Hematopoietic multipotent progenitor cell treated with erythropoietin and hydrocortisone succinate and interleukin-3 and kit ligand, for 17 days (in vitro differentiated cells): ENCODE measurements around the gene AMBP.
A peak's percentile ranks its signal among the peaks of the same experiment; 100 is the strongest.

Experiments used
- DNase-seq: peaks from one replicate; pipeline ENCODE4 v3.0.0-alpha.2; 2015; ENCODE audit warnings: low spot score

AMBP gene

DNA sequence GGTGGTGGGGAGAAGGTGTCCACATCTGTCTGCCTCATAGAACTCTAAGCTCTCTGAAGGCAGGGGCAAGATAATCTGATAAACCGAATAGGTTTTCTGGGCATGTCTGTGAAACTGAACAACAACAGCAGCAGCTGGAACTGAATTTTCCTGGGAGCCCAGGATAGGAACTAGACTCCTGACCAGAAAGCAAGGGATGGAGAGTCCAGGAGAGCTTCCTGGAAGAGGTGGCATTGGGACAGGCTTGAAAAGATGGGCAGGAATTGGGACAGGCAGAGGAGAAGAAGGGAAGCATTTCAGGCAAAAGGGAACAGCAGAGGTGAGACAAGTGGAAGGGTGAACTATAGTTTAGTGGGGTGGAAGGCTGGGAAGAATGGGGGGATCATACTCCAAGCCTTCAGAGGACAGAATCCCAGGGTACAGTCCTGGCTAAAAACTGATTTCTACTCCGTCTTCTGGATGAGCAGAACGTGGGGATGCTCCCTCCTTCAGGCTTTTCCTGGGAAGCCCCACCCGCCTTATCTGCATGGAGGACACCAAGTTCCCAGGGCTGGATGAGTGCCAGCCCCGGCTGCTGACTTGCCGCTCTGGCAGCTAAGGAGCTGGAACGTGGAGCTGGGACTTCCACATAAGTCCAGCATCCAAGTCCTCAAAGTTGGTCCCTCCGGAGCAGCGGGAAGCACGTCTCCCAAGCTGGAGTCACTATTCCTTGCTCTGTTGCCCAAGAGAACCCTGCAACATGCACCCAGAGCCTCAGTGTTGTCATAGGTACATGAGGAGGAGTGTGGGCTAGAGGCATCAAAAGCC lies 34.9 kb upstream of the AMBP start:
- no peak for DNase-seq

DNA sequence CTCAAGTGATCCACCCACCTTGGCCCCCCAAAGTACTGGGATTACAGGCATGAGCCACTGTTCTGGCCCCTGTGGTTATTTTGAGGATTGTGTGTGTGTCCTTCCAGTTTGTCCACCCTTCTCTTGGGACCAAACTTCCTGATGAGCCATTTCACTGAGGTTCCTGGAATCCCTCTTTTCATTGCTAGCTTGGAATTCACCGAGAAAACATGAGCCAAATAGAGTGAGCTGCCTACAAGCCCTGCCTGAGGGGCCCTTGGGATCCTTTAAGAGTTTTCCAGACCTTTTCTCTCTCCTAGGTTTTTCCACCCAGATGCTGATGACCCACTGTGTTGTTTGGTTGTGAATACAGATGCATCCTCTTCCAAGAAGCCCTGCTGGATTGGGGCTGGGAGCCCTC lies 34.2 kb upstream of the AMBP start:
- no peak for DNase-seq

DNA sequence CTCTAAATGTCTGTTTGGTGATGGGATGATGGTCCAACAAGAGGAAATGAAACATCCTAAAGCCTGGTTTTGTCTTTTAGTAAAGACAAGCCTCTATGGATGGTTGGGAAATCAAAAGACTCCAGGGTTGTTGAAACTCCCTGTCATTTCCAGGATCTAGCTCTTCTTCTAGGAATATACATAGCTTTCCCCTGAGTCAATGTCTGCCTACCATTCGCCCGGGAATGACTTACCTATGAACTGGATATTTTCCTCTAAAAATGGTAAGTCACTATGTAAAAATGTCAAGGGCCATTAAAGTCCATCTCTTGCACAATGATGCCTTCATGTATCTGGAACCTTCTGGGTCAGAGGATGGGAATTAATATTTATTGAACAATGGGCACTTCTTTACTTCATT lies 32.1 kb upstream of the AMBP start:
- DNase-seq: no peak

DNA sequence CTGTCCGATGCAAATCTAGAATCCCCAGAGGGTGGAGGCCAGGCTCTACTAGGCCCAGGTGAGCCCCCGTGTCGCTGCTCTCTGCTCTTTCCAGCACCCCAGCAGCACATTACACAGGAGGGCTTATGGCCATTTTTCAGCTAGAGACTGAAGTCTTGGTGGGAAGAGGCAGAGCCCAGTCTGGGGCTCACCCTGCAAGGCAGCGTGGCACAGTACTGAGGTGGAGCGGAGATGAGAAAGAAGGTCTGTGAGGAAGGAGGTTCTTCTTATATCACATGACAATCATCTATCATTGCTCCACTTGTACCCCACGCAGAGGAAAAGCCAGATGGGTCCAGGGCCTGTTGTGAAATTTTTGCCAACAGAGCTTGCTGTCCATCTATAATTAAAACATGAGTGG lies 31.0 kb upstream of the AMBP start:
- DNase-seq: no peak

DNA sequence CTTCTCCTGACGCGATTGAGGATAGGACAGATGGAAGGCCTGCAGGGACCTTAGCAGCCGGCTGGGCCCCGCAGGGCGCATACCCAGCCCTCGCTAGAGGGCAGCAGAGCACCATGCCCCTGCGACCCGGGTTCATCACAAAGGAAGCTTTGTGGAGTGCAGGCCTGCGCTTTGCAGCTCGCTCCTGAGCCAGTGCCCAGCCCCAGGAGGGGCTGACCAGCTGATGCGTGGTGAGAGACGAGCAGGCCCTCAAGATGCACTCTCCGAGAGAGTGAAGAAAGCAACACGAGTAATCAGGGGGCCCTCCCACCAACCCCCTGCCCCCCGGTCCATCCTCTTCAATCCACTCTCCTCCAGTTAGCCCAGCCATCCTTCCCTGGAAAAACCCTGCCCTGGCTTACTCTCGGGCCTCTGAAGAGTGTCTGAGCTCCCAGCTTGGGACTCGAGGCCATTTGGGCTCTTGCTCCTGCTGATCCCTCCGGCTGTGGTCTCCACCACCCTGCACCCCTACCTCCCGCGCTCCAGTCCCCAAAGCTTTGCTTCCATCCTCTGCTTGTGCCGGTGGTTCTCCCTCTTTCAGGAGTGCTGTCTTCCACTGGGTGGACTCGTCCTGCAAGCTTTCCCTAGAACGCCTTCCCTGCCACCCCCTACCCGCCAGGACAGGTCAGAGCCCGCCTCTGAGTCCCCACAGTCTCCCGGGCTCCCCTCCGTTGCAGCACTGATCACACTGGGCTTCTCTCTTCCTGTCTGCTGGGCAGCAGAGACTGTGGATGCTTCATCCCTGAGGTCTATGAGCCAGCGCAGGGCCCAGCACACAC lies 30.1 kb upstream of the AMBP start:
- DNase-seq: peak; percentile 13

DNA sequence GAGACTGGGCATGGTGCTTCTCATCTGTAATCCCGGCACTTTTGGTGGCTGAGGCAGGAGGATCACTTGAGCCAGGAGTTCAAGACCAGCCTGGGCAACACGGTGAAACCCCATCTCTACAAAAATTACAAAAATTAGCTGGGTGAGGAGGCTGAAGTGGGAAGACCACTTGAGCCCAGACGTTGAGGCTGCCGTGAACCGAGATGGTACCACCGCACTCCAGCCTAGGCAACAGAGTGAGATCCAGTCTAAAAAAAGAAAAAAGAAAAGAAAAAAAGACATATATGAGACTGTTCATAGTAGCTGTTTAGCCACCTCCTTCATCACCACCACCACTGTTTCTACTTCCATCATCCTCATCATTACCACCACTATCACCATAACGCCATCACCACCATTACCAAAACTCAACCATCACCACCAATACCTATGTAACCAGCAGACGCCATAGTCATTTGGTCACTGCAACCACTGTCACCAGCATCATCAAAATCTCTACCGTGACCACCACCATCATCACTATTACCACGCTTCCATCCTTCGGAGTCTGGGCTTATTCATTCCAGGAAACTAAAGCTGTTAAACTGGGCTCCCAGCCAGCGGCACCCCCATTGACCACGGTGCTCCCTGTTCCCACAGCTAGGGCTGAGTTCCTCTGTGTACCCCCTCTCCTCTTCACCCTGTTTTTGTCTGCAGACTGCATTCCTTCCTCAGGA lies 29.3 kb upstream of the AMBP start:
- DNase-seq: no peak

DNA sequence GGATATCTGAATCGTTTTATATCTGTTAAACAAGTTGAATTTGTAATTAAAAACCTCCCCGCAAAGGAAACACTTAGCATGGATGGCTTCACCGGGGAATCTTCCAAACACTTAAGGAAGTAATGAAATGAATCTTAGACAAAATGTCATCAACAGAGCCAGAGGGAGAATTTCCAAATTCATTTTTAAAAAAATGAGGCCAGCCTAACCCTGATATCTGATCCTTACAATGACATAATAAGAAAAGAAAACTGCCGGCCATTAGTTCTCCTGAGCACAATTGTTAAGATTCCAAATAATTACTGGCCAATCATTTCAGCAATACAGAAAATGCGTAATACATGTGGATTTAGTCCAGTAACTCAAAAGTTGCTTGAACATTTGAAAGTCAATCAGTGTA lies 27.1 kb upstream of the AMBP start:
- DNase-seq: no peak

DNA sequence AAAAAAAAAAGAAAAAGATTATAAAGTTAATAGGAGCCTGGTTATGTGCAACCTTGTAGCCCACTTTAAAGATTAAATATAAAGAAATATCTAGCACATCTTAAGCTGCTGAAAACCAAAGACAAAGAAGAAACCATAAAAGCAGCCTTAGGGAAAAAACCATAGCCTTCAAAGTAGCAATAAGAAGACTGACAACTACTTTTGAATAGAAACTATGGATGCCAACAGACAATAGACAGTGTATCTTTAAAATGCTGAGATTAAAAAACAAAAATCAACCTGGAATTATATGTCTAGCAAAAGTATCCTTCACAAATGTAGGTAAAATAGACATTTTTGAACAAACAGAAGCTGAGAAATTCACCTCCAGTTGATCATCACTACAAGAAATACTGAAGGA lies 24.4 kb upstream of the AMBP start:
- DNase-seq: no peak

DNA sequence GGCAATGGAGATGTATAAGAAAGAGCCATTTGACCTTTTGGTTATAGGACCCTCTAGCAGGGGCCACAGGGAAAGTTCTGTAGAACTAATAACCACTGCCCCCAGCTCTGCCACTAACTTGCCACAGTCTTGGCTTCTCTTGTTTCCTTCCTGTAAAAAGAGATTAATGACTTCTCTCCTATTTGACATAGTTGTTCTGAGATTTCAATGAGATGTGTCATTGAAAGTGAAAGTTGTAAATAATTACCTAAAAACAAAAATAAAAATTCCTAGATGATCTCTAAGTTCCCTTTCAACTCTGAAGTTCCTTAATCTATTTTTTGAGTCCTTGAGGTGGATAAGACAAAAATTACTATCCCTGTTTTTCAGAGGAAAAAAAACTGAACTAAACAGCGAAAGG lies 22.4 kb upstream of the AMBP start:
- no peak for DNase-seq

DNA sequence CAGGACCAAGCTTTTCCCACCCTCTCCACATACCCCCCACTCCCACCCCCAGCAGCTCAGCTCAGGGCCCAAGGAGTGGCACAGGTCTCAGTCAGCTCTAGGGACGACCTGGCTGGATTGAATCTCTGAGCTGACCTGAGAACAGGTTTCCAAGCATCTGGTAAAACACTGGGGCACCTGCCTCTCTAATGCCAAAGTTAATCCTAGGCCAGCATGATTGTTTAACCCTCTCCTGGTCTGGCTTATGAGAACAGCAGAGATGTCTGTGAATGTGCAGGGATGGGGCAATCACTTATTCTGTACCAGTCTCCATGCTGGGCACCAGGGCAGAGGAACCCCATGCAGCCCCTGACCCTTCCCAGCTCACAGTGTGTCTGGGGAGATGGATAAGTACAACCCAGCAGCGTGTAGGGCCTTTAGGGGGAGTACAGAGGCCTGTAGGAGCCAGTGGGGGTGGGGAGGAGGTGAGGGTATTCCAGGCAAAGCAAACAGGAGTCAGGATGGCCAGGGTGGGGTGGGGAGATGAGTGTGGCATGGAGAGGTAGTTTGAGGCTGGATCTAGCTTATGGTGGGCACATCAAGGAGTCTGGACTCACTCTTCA lies 21.7 kb upstream of the AMBP start:
- DNase-seq: no peak

DNA sequence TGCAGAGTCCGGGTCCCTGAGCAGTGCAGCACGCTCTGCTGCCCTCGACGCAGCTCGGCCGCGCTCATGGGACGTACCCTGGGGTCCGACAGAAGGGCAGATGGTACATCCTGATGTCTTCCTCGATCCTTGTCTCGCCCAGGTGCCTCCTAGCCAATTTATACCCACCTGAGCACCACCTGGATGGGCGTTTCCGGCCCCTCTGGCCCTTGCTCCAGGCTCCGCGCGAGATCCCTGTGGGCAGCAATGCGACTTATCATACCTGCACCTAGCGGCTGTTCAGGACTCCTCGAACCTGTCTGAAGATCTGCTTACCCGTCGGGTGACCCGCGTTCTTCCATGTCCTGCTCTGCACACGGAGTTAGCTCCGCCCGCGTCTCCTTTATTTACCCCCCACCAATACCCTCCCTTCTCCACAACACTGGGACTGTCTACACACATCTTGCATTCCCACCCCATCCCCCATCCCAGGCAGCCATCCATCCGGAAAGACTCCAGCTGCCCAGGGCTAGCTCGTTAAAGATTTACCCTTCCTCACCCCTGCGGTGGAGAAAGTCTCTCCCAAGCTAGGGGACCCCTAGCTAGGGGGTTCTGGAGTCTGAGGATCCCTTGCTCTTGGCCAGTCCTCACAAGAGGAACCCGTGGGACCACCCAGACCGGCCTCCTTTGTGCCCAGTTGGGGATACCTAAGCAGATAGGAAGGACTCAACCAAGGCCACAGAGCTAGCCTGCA lies 21.0 kb upstream of the AMBP start, which contains the start of gene KIF12:
KIF12 (minus strand) TSS at position 357 of the 733 bp plus-strand sequence; CDS start at position 341, 16 bp downstream.
- no peak for DNase-seq

DNA sequence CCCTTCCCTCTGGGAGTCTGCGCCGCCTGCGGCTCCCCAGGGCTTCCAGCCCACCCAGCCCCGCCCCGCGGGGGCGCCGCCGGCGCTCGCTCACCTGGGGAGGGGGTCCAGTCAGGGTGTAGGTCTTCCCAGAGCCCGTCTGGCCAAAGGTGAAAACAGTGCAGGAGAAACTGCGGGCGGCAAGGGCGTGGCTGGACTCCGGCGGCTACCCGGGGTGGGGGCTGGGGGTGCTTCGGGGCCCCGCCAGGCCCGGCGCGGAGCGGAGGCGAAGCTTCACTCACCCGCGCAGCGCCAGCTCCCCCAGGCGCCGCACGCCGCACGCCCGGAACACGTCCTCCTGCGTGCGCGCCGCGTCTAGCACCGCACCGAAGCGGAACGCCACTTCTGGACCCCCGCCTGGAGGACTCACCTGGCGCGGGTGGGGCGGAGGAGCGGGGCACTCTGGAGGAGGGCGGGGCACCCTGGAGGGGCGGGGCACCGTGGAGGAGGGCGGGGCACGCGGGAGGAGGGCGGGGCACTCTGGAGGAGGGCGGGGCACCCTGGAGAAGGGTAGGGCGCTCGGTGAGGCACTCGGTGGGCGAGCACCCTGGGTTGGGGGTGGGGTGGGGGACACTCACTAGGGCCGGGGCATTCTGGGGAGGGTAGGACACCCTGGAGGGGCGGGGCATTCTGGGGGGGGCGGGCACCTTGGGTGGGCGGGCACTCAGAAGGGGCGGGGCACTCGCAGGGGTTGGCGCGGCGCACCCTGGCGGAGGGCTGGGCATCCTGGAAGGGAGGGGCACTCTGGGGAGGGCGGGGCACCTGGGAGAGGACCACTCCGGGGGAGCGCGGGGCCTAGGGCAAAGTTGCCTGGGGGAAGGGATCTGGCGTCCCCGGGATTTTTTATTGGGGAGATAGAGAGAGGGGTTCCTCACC lies 20.2 kb upstream of the AMBP start:
- DNase-seq: peak; percentile 34

DNA sequence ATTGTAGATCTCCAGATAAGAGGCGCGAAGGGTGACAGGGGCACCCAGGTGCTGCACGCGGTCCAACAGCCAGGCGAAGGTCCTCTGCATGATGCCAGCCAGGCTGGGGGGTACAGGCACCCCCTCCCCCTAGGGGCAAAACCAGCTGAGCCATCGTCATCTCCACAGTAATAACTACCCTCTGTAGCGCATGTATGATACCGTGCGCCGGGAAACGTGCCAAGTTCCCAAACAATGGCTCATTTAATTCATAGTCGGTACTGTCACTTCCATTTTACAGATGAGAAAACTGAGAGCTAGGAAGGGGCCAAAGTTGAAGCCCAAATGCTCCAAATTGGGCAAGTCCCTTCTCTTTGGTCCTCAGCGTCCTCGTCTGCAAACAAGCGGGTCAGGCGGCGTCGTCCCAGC lies 19.5 kb upstream of the AMBP start:
- DNase-seq: no peak

DNA sequence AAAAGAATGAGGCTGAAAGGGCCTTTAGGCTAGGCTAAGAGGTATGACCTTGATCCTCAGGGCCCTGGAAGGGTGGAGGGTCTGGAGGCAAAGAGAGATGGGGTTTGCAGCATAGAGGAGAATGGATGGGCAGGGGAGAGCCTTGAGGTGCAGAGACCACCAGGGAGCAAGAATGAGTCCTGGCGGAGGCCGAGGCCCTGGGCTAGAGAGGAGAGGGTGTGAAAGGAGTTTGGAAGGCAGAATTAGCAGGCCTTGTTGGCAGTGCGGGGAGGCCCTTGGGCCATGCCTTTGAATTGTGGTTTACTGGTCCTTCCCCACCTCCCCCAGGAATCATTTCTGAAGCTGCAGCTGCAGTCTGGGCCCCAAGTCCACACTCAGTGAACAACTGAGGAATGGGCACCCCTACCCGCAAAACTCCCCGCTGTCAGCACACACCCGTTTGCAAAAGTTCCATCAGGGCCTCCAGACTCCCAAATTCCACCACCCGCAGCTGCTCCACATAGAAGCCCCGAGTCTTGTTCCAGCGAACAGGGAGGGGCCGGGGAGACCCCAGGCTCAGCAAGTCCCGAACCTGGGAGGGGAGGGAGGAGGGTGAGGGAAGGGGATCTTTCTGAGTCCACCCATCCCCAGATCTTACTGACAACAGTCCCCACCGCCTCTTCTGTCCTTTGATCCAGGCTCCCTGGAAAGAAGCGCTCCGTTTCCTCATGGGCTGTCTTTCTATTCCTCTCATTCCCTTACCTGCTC lies 18.9 kb upstream of the AMBP start:
- no peak for DNase-seq

DNA sequence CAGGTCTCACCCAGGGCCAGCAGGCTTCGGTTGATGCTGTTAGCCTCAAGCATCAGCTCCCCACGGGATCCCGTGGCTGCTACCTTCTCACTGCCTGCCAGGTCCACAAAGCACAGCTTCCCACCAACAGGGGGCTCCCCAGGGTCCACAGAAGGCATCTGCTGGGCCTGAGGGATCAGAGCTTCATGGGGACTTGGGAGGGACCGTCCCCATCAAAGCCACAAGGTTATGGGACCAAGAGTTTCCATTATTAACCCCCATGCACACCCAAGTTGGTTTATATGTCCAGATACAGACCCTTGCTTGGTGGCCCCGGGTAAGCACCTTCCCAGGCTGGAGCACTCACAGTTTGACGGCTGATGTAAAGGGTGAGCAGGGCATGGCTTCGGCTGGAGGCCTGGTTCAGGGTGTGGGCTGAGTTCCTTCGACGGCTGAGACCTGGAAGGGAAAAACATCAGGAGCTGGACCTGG lies 18.0 kb upstream of the AMBP start:
- DNase-seq: no peak

DNA sequence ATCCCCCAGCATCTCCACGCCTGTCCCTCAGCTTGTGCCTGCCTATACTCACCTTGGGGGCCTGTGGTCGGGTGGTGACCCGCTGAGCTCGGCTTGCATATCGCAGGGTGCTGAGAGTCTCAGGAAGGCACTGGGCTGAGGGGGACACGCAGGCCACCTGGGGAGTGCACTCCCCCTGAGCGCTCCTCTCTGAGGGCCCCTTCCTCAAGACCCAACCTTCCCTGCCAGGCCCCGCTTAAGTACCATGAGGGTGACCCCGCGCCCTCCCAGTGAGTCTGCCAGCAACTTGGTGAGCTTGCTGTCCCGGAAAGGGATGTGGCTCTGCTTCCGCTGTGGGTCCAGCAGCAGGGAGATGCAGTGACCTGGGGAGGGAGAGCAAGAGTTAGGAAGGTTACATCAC lies 16.9 kb upstream of the AMBP start:
- no peak for DNase-seq

DNA sequence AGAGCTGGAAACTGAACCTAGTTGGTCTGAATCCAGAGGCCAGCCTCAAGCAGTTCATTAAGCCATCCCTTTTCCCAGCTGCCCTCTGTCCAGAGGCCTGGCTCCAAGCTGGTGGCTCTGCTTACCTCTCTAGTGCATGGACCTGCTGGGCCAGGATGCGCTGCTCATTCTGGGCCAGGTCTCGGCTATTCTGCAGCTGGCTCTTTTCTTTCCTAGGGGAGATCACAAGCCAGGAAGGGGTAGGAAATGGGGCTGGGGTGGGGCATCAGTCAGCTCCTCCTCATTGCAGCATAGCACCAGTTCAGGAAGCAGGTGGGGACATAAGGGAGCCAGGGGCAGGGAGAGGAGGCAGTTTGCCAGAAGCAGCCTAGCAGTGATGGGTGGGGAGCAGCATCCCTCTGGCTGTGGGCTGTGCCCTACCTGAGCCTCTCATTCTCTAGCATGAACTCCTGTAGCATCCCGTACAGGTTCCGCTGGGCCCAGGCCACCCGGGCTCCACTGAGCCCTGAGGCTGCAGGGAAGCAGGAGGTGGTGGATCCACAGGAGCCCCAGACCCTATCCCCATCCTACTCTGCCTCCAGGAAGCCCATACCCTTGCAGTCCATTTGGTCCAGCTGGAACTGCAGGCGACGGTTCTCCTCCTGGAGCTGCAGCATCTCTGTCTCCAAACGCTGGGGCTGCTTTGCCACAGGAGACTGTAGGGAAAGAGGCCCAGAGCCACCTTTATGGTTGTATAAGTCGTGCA lies 15.8 kb upstream of the AMBP start:
- DNase-seq: no peak

DNA sequence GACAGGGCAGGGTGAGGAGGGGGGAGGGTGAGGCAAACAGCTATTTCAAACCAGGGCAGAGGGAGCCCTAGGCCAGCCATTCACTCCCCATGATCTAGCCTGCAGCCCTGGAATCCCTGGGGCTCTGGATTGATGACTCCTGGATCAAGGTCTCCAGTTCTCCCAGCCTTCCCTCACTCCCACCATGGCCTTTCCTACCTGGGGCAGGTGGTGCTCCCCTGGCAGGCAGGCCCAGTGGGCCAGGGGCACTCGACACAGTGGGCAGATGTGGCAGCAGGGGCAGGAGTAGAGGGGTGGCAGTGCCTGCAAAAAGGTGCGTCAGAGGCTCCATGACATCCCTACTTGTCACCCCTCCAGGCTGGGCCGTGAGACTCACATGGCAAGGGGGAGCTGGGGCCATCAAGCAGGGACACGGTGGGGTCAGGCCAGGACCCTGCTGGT lies 15.0 kb upstream of the AMBP start:
- no peak for DNase-seq

DNA sequence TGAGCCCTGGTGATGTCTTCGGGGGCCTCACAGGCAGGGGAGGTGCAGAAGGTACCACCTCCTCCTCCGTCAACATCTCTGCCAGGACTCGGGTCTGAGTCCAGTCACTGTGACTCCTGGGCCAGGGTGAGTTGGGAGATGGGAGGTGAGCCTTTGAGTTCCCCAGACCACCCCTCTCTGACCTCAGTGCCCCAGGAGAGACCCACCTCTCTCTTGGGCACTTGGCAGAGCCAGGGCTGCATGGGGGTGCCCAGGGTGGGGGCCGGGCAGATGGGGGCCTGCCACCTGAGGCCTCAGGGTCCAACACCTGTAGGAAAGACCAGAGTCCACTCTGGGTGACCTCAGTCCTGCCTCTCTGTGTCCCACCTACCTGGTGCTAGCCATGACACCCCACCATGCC lies 14.2 kb upstream of the AMBP start:
- no peak for DNase-seq
